Hepatocyte (in vitro differentiated cells): ENCODE measurements around the gene RHOF. TPM values are rescaled to one million over a fixed set of nuclear protein-coding genes. Genes with fewer than 3 reads are reported as not detected.

Source experiments
- DNase-seq: peaks from one replicate; pipeline ENCODE4 v3.0.0-alpha.2; 2016; ENCODE audit warnings: low spot score
- H2AFZ ChIP-seq: fragments of 200-600 bp; sonication (generic); 2 replicates; pipeline ENCODE4 v1.6.0; 2016; ENCODE audit warnings: antibody characterized with exemption, mild to moderate bottlenecking
- H3K27ac ChIP-seq: fragments of 200-600 bp; sonication (generic); 2 replicates; pipeline ENCODE4 v1.5.1; 2016; ENCODE audit warnings: mild to moderate bottlenecking
- H3K27me3 ChIP-seq: fragments of 200-600 bp; sonication (generic); 2 replicates; pipeline ENCODE4 v1.6.1; 2016
- H3K36me3 ChIP-seq: fragments of 200-600 bp; sonication (generic); replicated peaks from 2 replicates; pipeline ENCODE4 v1.5.1; 2016; ENCODE audit warnings: low read depth; ENCODE audit not compliant: insufficient read depth
- H3K4me1 ChIP-seq: fragments of 200-600 bp; sonication (generic); 2 replicates; pipeline ENCODE4 v1.5.1; 2016; ENCODE audit warnings: mild to moderate bottlenecking, moderate library complexity; ENCODE audit not compliant: insufficient read depth
- H3K4me2 ChIP-seq: fragments of 200-600 bp; sonication (generic); 2 replicates; pipeline ENCODE4 v1.6.0; 2016
- H3K4me3 ChIP-seq: fragments of 200-600 bp; sonication (generic); 2 replicates; pipeline ENCODE4 v1.5.1; 2016; ENCODE audit warnings: mild to moderate bottlenecking
- H3K79me2 ChIP-seq: fragments of 200-600 bp; sonication (generic); 2 replicates; pipeline ENCODE4 v1.6.0; 2017; ENCODE audit warnings: mild to moderate bottlenecking
- H3K9me2 ChIP-seq: fragments of 200-600 bp; sonication (generic); replicated peaks from 2 replicates; pipeline ENCODE4 v1.6.0; 2017; ENCODE audit warnings: mild to moderate bottlenecking; ENCODE audit not compliant: insufficient read depth
- H3K9me3 ChIP-seq: fragments of 200-600 bp; sonication (generic); 2 replicates; pipeline ENCODE4 v1.5.1; 2016; ENCODE audit warnings: low read depth, mild to moderate bottlenecking
- H4K20me1 ChIP-seq: fragments of 200-600 bp; sonication (generic); 2 replicates; pipeline ENCODE4 v1.6.0; 2016; ENCODE audit warnings: mild to moderate bottlenecking; ENCODE audit not compliant: insufficient read depth, poor library complexity, severe bottlenecking
- CTCF ChIP-seq: fragments of 200-600 bp; sonication (generic); IDR thresholded peaks from 2 replicates; pipeline ENCODE4 v1.5.1; 2016; ENCODE audit warnings: antibody characterized with exemption, mild to moderate bottlenecking; ENCODE audit not compliant: poor library complexity
- EZH2 ChIP-seq: fragments of 200-600 bp; sonication (generic); IDR thresholded peaks from 2 replicates; pipeline ENCODE4 v1.6.1; 2016; ENCODE audit warnings: antibody characterized with exemption, mild to moderate bottlenecking, borderline replicate concordance
- EZH2phosphoT487 ChIP-seq: fragments of 200-600 bp; sonication (generic); IDR thresholded peaks from one replicate; pipeline ENCODE4 v1.6.1; 2018; ENCODE audit warnings: antibody characterized with exemption, mild to moderate bottlenecking, low read depth, moderate library complexity; ENCODE audit not compliant: unreplicated experiment, severe bottlenecking
- WGBS: methylation state at CpG from one replicate; pipeline ENCODE4 v1.1.6; 2016; ENCODE audit warnings: low lambda C conversion rate; ENCODE audit errors: missing lambda C conversion rate; 5-methylcytosine and 5-hydroxymethylcytosine counted together
- polyA plus RNA-seq: library from polyadenylated mRNA; unstranded; fragments of >200 nt; fragmentation: Nextera tagmentation; extraction: Ambion mirVana; gene quantifications from 2 replicates; pipeline ENCODE4 v1.2.1, GENCODE V29; 2016
- total RNA-seq: library from RNA; depleted of rRNA; stranded (reverse); fragments of >200 nt; gene quantifications from 2 replicates; pipeline ENCODE4 v1.2.3, GENCODE V29; 2014

The RHOF gene
- total and polyA plus RNA-seq, 2 experiments from 2014 or later, result 40.4 to 45.3 TPM

GRCh38 chr12:121769297-121769830 is 24.1 kb downstream of the RHOF start:
- H3K9me2 ChIP-seq, result no peaks in the 10 kb centered on the region
- peaks cover 18% of the 10 kb centered on the region for H3K4me1 ChIP-seq
- no peaks in the 10 kb centered on the region for H3K36me3 ChIP-seq
- H2AFZ ChIP-seq, result no peak overlapping the region
- H3K79me2 ChIP-seq, result no peaks in the 10 kb centered on the region
- H4K20me1 ChIP-seq, result no peaks in the 10 kb centered on the region
- no peaks in the 10 kb centered on the region for H3K27me3 ChIP-seq
- WGBS, result 91% methylated on average over 9 of the region's 9 CpGs
- no peaks in the 10 kb centered on the region for H3K9me3 ChIP-seq
- DNase-seq, result no peak
- TF ChIP-seq EZH2 (no peak), EZH2phosphoT487 (no peak), CTCF (no peak)
- no peak overlapping the region for H3K4me3 ChIP-seq
- peak overlapping the region; percentile 73 for H3K27ac ChIP-seq
- H3K4me2 ChIP-seq, result no peak overlapping the region

GRCh38 chr12:121767525-121768016 is 25.9 kb downstream of the RHOF start:
- Histone ChIP-seq H4K20me1 (no peaks in the 10 kb centered on the region), H3K4me2 (no peak overlapping the region), H3K79me2 (no peaks in the 10 kb centered on the region), H3K9me2 (no peaks in the 10 kb centered on the region), H3K9me3 (no peaks in the 10 kb centered on the region), H2AFZ (no peak overlapping the region), H3K27me3 (no peaks in the 10 kb centered on the region), H3K36me3 (no peaks in the 10 kb centered on the region), H3K27ac (peak overlapping the region; percentile 23), H3K4me1 (peaks cover 18% of the 10 kb centered on the region), H3K4me3 (no peak overlapping the region)
- TF ChIP-seq CTCF, result no peak
- TF ChIP-seq EZH2phosphoT487, result no peak
- no peak for TF ChIP-seq EZH2
- WGBS, result 79% methylated on average over 10 of the region's 10 CpGs
- no peak for DNase-seq

GRCh38 chr12:121766290-121767039 is 27.0 kb downstream of the RHOF start:
- H2AFZ ChIP-seq, result no peak overlapping the region
- H3K79me2 ChIP-seq, result no peaks in the 10 kb centered on the region
- H3K27me3 ChIP-seq, result no peaks in the 10 kb centered on the region
- WGBS, result 95% methylated on average over 5 of the region's 5 CpGs
- H4K20me1 ChIP-seq, result no peaks in the 10 kb centered on the region
- H3K36me3 ChIP-seq, result no peaks in the 10 kb centered on the region
- H3K9me3 ChIP-seq, result no peaks in the 10 kb centered on the region
- TF ChIP-seq EZH2phosphoT487, result no peak
- TF ChIP-seq EZH2, result no peak
- TF ChIP-seq CTCF, result no peak
- no peaks in the 10 kb centered on the region for H3K9me2 ChIP-seq
- DNase-seq, result no peak
- no peak overlapping the region for H3K4me2 ChIP-seq
- no peak overlapping the region for H3K27ac ChIP-seq
- H3K4me1 ChIP-seq, result peaks cover 24% of the 10 kb centered on the region
- no peak overlapping the region for H3K4me3 ChIP-seq
